Loucy (cell line): ENCODE measurements around the gene RUNX2.

ENCODE experiments used
- CTCF ChIP-seq: fragments of 200-600 bp; sonication (generic); conservative IDR thresholded peaks from 2 replicates; pipeline ENCODE4 v1.5.1; 2014; ENCODE audit warnings: mild to moderate bottlenecking, antibody characterized with exemption, low read length
- EZH2phosphoT487 ChIP-seq: fragments of 200-600 bp; IDR thresholded peaks from 2 replicates; pipeline ENCODE4 v1.6.1; 2018; ENCODE audit warnings: antibody characterized with exemption, mild to moderate bottlenecking, moderate library complexity, borderline replicate concordance

- TF ChIP-seq EZH2phosphoT487 = no peak
- TF ChIP-seq CTCF = no peak
These were observed 23.5 kb downstream of the RUNX2 start for GRCh38 chr6:45351667-45352066.
